GM12878 (cell line): Measurements from ENCODE around the gene ESR2.

Source experiments
- GABPA ChIP-seq: IDR thresholded peaks from 2 replicates; pipeline ENCODE4 v1.6.1; 2014; ENCODE audit warnings: antibody characterized with exemption, low read depth, mild to moderate bottlenecking, inconsistent platforms
- PAX8 ChIP-seq: fragments of 450-650 bp; IDR thresholded peaks from 2 replicates; pipeline ENCODE4 v1.6.1; 2017; ENCODE audit warnings: mild to moderate bottlenecking, moderate library complexity
- PRDM15 ChIP-seq: fragments of 450-650 bp; formaldehyde crosslinking; IDR thresholded peaks from 2 replicates; pipeline ENCODE4 v1.4.0; 2020; ENCODE audit warnings: mild to moderate bottlenecking, moderate library complexity
- RBBP5 ChIP-seq: fragments of 200-600 bp; sonication (generic); conservative IDR thresholded peaks from 2 replicates; pipeline ENCODE4 v1.6.1; 2016
- REST ChIP-seq: IDR thresholded peaks from 2 replicates; pipeline ENCODE4 v1.6.1; 2012; ENCODE audit warnings: mild to moderate bottlenecking, low read depth, low read length
- SMC3 ChIP-seq: IDR thresholded peaks from 2 replicates; pipeline ENCODE4 v1.6.1; 2011; ENCODE audit warnings: low read length, improper control_type of control experiment, borderline replicate concordance
- SREBF2 ChIP-seq: IDR thresholded peaks from 2 replicates; pipeline ENCODE4 v1.6.1; 2012; ENCODE audit warnings: mild to moderate bottlenecking, low read length
- TAF1 ChIP-seq: IDR thresholded peaks from 2 replicates; pipeline ENCODE4 v1.6.1; 2011; ENCODE audit warnings: mild to moderate bottlenecking, low read depth, low read length, borderline replicate concordance
- USF2 ChIP-seq: IDR thresholded peaks from 2 replicates; pipeline ENCODE4 v1.6.1; 2011; ENCODE audit warnings: low read depth, low read length, improper control_type of control experiment, borderline replicate concordance
- ZNF274 ChIP-seq: IDR thresholded peaks from one replicate; pipeline ENCODE4 v1.8.0; 2011; ENCODE audit not compliant: insufficient read length, insufficient read depth

GRCh38 chr14:64253672-64254071 lies 40.5 kb downstream of the ESR2 start:
- TF ChIP-seq ZNF274 (no peak), SREBF2 (no peak), RBBP5 (no peak), GABPA (no peak), TAF1 (no peak), SMC3 (no peak), PAX8 (no peak), REST (no peak), USF2 (no peak), PRDM15 (CRISPR knock-in tag) (no peak)
